Neuronal stem cell (in vitro differentiated cells): ENCODE data around the gene CACNA1H.

ENCODE experiments used
- DNase-seq: peaks from one replicate; pipeline ENCODE4 v3.0.0-alpha.2; 2013; ENCODE audit warnings: low spot score
- H2AFZ ChIP-seq: one replicate; pipeline ENCODE4 v1.6.1; 2013; ENCODE audit warnings: mild to moderate bottlenecking, low read length, inconsistent platforms
- H2AK5ac ChIP-seq: 2 replicates; pipeline ENCODE4 v1.6.1; 2013; ENCODE audit warnings: low read depth, mild to moderate bottlenecking, inconsistent platforms, low read length, moderate library complexity, mixed read lengths
- H2BK120ac ChIP-seq: 2 replicates; pipeline ENCODE4 v1.6.1; 2013; ENCODE audit warnings: low read depth, mild to moderate bottlenecking, inconsistent platforms, low read length, moderate library complexity, mixed read lengths
- H2BK12ac ChIP-seq: one replicate; pipeline ENCODE4 v1.6.1; 2013; ENCODE audit warnings: low read length, inconsistent platforms
- H2BK15ac ChIP-seq: 2 replicates; pipeline ENCODE4 v1.6.1; 2013; ENCODE audit warnings: mild to moderate bottlenecking, low read length, inconsistent platforms, mixed read lengths
- H2BK5ac ChIP-seq: one replicate; pipeline ENCODE4 v1.6.1; 2013; ENCODE audit warnings: inconsistent platforms, mild to moderate bottlenecking, low read length, moderate library complexity
- H3K14ac ChIP-seq: one replicate; pipeline ENCODE4 v1.6.1; 2013; ENCODE audit warnings: low read length, inconsistent platforms
- H3K18ac ChIP-seq: 2 replicates; pipeline ENCODE4 v1.6.1; 2013; ENCODE audit warnings: low read length, inconsistent platforms
- H3K23ac ChIP-seq: 2 replicates; pipeline ENCODE4 v1.6.1; 2013; ENCODE audit warnings: low read depth, mild to moderate bottlenecking, mixed read lengths, low read length, inconsistent platforms; ENCODE audit not compliant: poor library complexity
- H3K27ac ChIP-seq: replicated peaks from 3 replicates; pipeline ENCODE4 v1.5.1; 2013; ENCODE audit warnings: low read length, inconsistent platforms
- H3K27me3 ChIP-seq, 3 experiments: 2 replicates each; pipeline ENCODE4 v1.6.1; 2013; ENCODE audit warnings: low read length in 3 of 3, mild to moderate bottlenecking in 2 of 3, inconsistent platforms in 1 of 3, low read depth in 1 of 3, mixed read lengths in 1 of 3, moderate library complexity in 1 of 3; ENCODE audit not compliant: control insufficient read depth in 3 of 3, insufficient read depth in 3 of 3
- H3K36me3 ChIP-seq, 2 donors: replicated peaks in 1 of 2; 2 replicates each; pipeline ENCODE4 v1.6.1; 2013; ENCODE audit warnings: low read length in 2 of 2; ENCODE audit not compliant: control insufficient read depth in 2 of 2, insufficient read depth in 2 of 2
- H3K4ac ChIP-seq: 2 replicates; pipeline ENCODE4 v1.6.1; 2013; ENCODE audit warnings: inconsistent platforms, mild to moderate bottlenecking, low read length, moderate library complexity
- H3K4me1 ChIP-seq, 2 donors: 1 replicate in 1 of 2; 2 replicates in 1 of 2; pipeline ENCODE4 v1.6.1; 2013; ENCODE audit warnings: low read length in 2 of 2, low read depth in 1 of 2; ENCODE audit not compliant: control insufficient read depth in 2 of 2, insufficient read depth in 1 of 2
- H3K4me2 ChIP-seq: one replicate; pipeline ENCODE4 v1.6.1; 2013; ENCODE audit warnings: mild to moderate bottlenecking, low read length, inconsistent platforms; ENCODE audit not compliant: insufficient read depth, poor library complexity, severe bottlenecking
- H3K4me3 ChIP-seq, 2 donors: 2 replicates each; pipeline ENCODE4 v1.5.1; 2013; ENCODE audit warnings: low read length in 2 of 2, mild to moderate bottlenecking in 2 of 2, inconsistent platforms in 1 of 2, moderate library complexity in 1 of 2
- H3K79me1 ChIP-seq: one replicate; pipeline ENCODE4 v1.6.1; 2013; ENCODE audit warnings: low read depth, mild to moderate bottlenecking, inconsistent platforms, low read length, moderate library complexity
- H3K9ac ChIP-seq: one replicate; pipeline ENCODE4 v1.6.1; 2013; ENCODE audit warnings: mild to moderate bottlenecking, low read depth, low read length, inconsistent platforms; ENCODE audit not compliant: poor library complexity
- H3K9me3 ChIP-seq, 2 donors: replicated peaks in 1 of 2; 2 replicates each; pipeline versions ENCODE3 to v1.6.1; 2013; ENCODE audit warnings: low read length in 2 of 2, mild to moderate bottlenecking in 2 of 2, inconsistent platforms in 1 of 2, low read depth in 1 of 2, mixed read lengths in 1 of 2, moderate library complexity in 1 of 2; ENCODE audit not compliant: control insufficient read depth in 2 of 2, insufficient read depth in 1 of 2
- H4K8ac ChIP-seq: one replicate; pipeline ENCODE4 v1.6.1; 2013; ENCODE audit warnings: low read depth, mild to moderate bottlenecking, inconsistent platforms, low read length, moderate library complexity
- H4K91ac ChIP-seq: one replicate; pipeline ENCODE4 v1.6.1; 2013; ENCODE audit warnings: low read length, low read depth, mild to moderate bottlenecking, inconsistent platforms; ENCODE audit not compliant: poor library complexity
- WGBS, 2 donors: extraction: QIAGEN DNeasy Blood & Tissue Kit; methylation state at CpG; one replicate each; pipeline ENCODE4 v1.1.7; 2013; ENCODE audit warnings: missing lambda C conversion rate in 2 of 2, mixed read lengths in 1 of 2; ENCODE audit not compliant: insufficient read length in 2 of 2, insufficient replicate concordance in 1 of 2; ENCODE audit errors: extremely low coverage in 2 of 2; 5-methylcytosine and 5-hydroxymethylcytosine counted together

CACNA1H gene

GRCh38 chr16:1156055-1156982, 3.4 kb downstream of the CACNA1H start:
- Histone ChIP-seq H3K4me3 (no peak overlapping the region), H2BK120ac (no peak overlapping the region), H2BK15ac (peak overlapping the region; percentile 55), H3K4me1 (peaks cover 19 to 26% of the 10 kb centered on the region in 2 donors), H2BK12ac (no peak overlapping the region), H3K9me3 (no peaks in the 10 kb centered on the region), H2AFZ (no peak overlapping the region), H4K91ac (peak overlapping the region; percentile 12), H2AK5ac (no peak overlapping the region), H2BK5ac (peak overlapping the region; percentile 75), H3K9ac (no peak overlapping the region), H3K27me3 (peaks cover 0 to 19% (median 0%) of the 10 kb centered on the region in 3 experiments), H3K23ac (peak overlapping the region; percentile 93), H3K18ac (no peak overlapping the region), H3K36me3 (no peaks in the 10 kb centered on the region), H3K14ac (no peak overlapping the region), H3K79me1 (peaks cover 20% of the 10 kb centered on the region), H3K4me2 (no peak overlapping the region), H3K27ac (no peak overlapping the region), H4K8ac (no peak overlapping the region), H3K4ac (no peak overlapping the region)
- DNase-seq: no peak
- WGBS, 2 donors: no CpG with 5 or more reads among the region's 35 CpGs

- no peak overlapping the region for H2BK120ac ChIP-seq
- WGBS, 2 donors: no CpG with 5 or more reads among the region's 46 CpGs
Observed at GRCh38 chr16:1156983-1157638, 4.2 kb downstream of the CACNA1H start.

GRCh38 chr16:1157639-1158455, 4.9 kb downstream of the CACNA1H start:
- H3K9ac ChIP-seq: no peak overlapping the region
- H4K91ac ChIP-seq: no peak overlapping the region
- no peak overlapping the region for H3K27ac ChIP-seq
- no peak overlapping the region for H2BK15ac ChIP-seq
- H3K18ac ChIP-seq: no peak overlapping the region
- no peaks in the 10 kb centered on the region for H3K36me3 ChIP-seq
- WGBS, 2 donors: no CpG with 5 or more reads among the region's 40 CpGs
- peak overlapping the region; percentile 71 for H3K14ac ChIP-seq
- H3K23ac ChIP-seq: peak overlapping the region; percentile 52
- H2AK5ac ChIP-seq: no peak overlapping the region
- H2BK5ac ChIP-seq: peak overlapping the region; percentile 60
- no peak overlapping the region for H3K4me3 ChIP-seq
- H3K9me3 ChIP-seq: no peaks in the 10 kb centered on the region
- no peak overlapping the region for H2BK12ac ChIP-seq
- no peak for DNase-seq
- no peak overlapping the region for H2BK120ac ChIP-seq
- peaks cover 28% of the 10 kb centered on the region for H3K79me1 ChIP-seq
- H4K8ac ChIP-seq: no peak overlapping the region
- H3K27me3 ChIP-seq: peaks cover 0 to 13% (median 0%) of the 10 kb centered on the region in 3 experiments
- no peak overlapping the region for H3K4ac ChIP-seq
- H2AFZ ChIP-seq: no peak overlapping the region
- peaks cover 15 to 21% of the 10 kb centered on the region in 2 donors for H3K4me1 ChIP-seq
- no peak overlapping the region for H3K4me2 ChIP-seq

More at GRCh38 chr16:1156983-1157638, 4.2 kb downstream of the CACNA1H start:
- peak overlapping the region; percentile 53 for H2BK5ac ChIP-seq
- H2BK12ac ChIP-seq: no peak overlapping the region
- H2AK5ac ChIP-seq: no peak overlapping the region
- H3K4me3 ChIP-seq: no peak overlapping the region
- H3K27me3 ChIP-seq: peaks cover 0 to 13% (median 0%) of the 10 kb centered on the region in 3 experiments
- H3K79me1 ChIP-seq: peaks cover 25% of the 10 kb centered on the region
- no peak overlapping the region for H3K9ac ChIP-seq
- H3K4me2 ChIP-seq: no peak overlapping the region
- H3K14ac ChIP-seq: no peak overlapping the region
- H2BK15ac ChIP-seq: no peak overlapping the region
- H3K23ac ChIP-seq: peak overlapping the region; percentile 52
- H4K8ac ChIP-seq: no peak overlapping the region
- H3K4me1 ChIP-seq: peaks cover 15 to 23% of the 10 kb centered on the region in 2 donors
- no peak overlapping the region for H3K4ac ChIP-seq
- no peaks in the 10 kb centered on the region for H3K36me3 ChIP-seq
- H3K9me3 ChIP-seq: no peaks in the 10 kb centered on the region
- DNase-seq: no peak
- H3K18ac ChIP-seq: no peak overlapping the region
- no peak overlapping the region for H3K27ac ChIP-seq
- H4K91ac ChIP-seq: no peak overlapping the region
- H2AFZ ChIP-seq: no peak overlapping the region
